ENCODE results near the gene SLC7A8.

SLC7A8 gene

GRCh38 chr14:23101213-23101970 is 82.1 kb downstream of the SLC7A8 start:
- in situ Hi-C loops (cut with MboI; ENCODE audit: low sequenced_read_pairs, unreplicated experiment): no loop called here
- DNase-seq (ENCODE audit: low spot score): no peak
- TF ChIP-seq CTCF (IDR thresholded peaks at IDR 0.05; ENCODE audit: borderline replicate concordance, control extremely low read depth, extremely low read depth, insufficient read depth, missing control alignments): no peak

GRCh38 chr14:23099212-23099861 is 84.1 kb downstream of the SLC7A8 start:
- in situ Hi-C loops (cut with MboI; ENCODE audit: low sequenced_read_pairs, unreplicated experiment): no loop called here
- no peak for DNase-seq (ENCODE audit: low spot score)
- TF ChIP-seq CTCF (IDR thresholded peaks at IDR 0.05; ENCODE audit: borderline replicate concordance, control extremely low read depth, extremely low read depth, insufficient read depth, missing control alignments): no peak

- in situ Hi-C loops (cut with MboI; ENCODE audit: low sequenced_read_pairs, unreplicated experiment): no loop called here
- TF ChIP-seq CTCF (IDR thresholded peaks at IDR 0.05; ENCODE audit: borderline replicate concordance, control extremely low read depth, extremely low read depth, insufficient read depth, missing control alignments): no peak
Observed at GRCh38 chr14:23097786-23098185, 85.7 kb downstream of the SLC7A8 start.

GRCh38 chr14:23095196-23096108 is 88.0 kb downstream of the SLC7A8 start, which contains the start of gene C14orf119:
C14orf119 (plus strand) TSS chr14:23095505; CDS start chr14:23097659, 2,154 bp downstream.
- in situ Hi-C loops (cut with MboI; ENCODE audit: low sequenced_read_pairs, unreplicated experiment): no loop called here
- peak; percentile 99 for DNase-seq (ENCODE audit: low spot score)
- TF ChIP-seq CTCF (IDR thresholded peaks at IDR 0.05; ENCODE audit: borderline replicate concordance, control extremely low read depth, extremely low read depth, insufficient read depth, missing control alignments): no peak

More at GRCh38 chr14:23097786-23098185, 85.7 kb downstream of the SLC7A8 start:
- DNase-seq (ENCODE audit: low spot score): no peak

- no peak for TF ChIP-seq CTCF (IDR thresholded peaks at IDR 0.05; ENCODE audit: borderline replicate concordance, control extremely low read depth, extremely low read depth, insufficient read depth, missing control alignments)
- in situ Hi-C loops (cut with MboI; ENCODE audit: low sequenced_read_pairs, unreplicated experiment): no loop called here
- DNase-seq (ENCODE audit: low spot score): peak; percentile 79
Observed at GRCh38 chr14:23094666-23095195, 88.7 kb downstream of the SLC7A8 start, which contains the start of gene ACIN1. ACIN1 (minus strand) TSS chr14:23095136; CDS start chr14:23095112, 24 bp downstream.

Measured in GM13976 (cell line).